NOMO-1 treated with DMSO at 0.1 percent for 48 hours (cell line): ENCODE measurements around the gene RAPGEF3.

Source experiments
- DNase-seq: peaks from one replicate; lab custom pipeline; 2025; ENCODE audit not compliant: unreplicated experiment; lab: John Stamatoyannopoulos, UW

Gene RAPGEF3

GRCh38 chr12:47762850-47763465 is 4.3 kb upstream of the RAPGEF3 start:
- no peak for DNase-seq

DNA sequence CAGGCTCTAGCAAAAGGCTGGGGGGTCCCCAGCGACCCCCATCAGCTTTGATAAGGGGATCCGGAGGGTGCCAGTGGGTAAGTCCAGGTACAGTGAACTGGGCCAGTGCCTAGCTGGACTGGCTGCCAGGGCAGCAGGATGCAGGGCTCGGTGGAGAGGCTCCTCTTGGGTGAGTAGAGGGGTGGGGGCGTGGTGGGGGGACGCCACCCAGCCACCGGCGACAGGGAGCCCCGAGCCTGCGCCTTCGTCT is 171 bp downstream of the RAPGEF3 start:
- DNase-seq, result no peak

DNA sequence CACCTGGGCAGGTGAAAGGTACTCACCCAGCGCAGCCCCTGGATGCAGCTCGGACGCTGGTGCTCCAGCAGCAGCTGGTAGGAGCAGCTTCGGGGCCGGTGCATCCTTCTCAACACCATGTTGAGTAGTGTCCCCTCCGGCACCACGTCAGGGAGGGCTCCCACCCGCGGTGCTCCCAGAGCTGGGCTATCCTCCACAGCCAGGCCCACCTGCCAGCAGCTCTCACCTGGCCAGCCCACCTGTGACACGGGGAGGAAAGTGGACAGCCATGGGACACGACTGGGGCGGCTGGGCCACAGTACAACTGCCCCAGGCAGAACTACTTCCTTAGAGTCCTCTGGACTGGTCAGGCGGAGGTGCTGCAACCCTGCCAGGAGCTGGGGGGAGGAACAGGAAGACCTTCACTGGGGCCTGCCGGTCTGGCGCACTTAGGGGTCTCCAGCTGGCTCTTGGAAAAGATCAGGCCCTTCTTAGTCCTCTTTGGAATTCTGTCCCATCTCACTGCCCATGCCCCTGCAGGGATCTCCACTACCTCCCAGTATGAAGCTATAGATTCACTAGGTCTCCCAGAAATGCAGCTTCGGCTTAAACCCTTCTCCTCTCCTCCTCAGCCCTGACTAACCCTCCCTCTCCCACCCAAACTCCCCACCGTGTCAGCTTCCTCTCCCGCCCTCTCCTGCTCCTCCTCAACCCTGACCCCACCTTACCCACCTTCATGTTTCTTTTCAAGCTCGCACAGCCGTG is 668 bp downstream of the RAPGEF3 start:
- no peak for DNase-seq

GRCh38 chr12:47757364-47757839 is 1.3 kb downstream of the RAPGEF3 start:
- no peak for DNase-seq

GRCh38 chr12:47755655-47756562 is 2.8 kb downstream of the RAPGEF3 start:
- DNase-seq, result no peak

DNA sequence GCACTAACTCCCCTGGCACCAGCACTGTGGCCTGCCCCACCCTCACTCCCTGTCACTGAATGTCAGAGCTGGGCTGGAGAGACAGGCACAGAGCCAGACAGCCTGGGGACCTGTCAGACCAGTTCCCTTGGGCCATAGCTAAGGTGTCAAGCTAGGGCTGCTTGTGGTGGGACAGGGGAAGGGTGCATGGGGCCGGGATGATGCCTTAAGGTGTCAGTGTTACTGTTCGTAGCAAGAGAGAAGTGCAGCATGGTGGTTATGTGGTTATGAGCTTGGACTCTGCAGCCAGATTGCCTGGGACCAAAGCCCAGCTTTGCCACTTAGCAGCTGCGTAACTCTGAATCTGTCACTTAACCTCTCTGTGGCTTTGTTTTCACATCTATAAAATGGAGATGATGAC is 3.8 kb downstream of the RAPGEF3 start:
- no peak for DNase-seq

DNA sequence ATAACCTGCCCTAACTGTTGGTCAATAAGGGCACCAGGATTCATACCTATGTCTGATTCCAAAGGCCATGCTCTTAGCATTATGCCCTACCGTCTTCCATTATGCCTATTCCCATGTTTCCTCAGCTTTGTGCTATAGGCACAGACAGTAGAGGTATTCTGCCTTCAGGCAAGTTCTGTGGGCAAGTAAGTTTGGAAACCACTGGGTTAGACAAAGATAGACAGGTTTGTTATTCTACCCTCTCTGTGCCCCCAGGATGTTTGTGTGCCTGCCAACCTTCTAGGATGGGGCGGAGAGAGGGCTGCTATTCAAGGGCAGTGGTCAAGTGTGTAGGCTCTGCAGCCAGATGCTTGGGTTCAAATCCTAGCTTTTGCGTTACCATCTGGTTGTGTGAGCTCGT is 4.6 kb downstream of the RAPGEF3 start:
- DNase-seq, result no peak

DNA sequence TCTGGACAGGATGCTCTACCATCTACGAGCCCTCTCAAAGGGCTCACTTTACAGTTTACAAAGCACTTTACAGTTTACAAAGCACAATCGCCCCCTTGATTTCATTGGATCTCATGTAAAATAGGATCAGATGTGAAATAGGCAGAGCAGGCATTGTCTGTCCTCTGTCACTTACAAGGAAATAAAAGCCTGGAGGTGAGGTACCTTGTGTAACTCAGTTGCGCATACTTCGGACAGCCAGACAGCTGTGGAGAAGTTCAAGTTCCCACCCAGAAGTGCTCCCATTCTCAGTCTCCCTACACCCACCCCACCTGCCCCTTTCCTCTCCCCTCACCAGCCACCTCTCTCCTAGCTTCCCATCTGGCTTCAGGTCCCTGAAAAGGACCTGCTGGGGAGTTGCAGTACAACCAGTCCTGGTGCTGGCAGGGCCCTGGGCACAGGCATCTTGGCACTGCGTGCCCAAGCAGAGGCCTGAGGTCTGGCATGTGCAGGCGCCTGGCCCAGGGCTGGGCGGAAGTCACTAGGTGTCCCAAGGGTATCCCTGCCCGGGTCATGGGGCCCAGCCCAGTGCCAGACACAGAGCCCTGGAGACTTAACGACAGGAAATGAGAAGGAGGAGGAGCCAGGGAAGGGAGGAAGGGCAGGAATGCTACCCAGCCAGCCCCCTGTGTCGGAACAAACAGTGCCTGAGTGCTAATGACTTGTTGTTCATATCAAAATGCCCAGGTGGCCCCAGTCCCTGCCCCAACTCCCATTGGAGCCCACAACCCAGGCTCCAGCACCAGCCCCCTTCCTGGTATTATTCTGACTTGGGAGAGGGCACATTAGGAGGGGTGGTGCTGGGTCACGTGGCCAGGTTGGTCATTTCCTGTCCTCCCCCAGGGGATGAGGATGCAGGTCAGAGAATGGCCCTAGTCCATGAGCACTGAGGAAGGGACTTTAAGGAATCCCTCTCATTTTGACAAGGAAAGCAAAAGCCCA is 5.4 kb downstream of the RAPGEF3 start:
- no peak for DNase-seq

GRCh38 chr12:47752552-47752951 is 6.1 kb downstream of the RAPGEF3 start:
- DNase-seq, result no peak

- no peak for DNase-seq
Measured at GRCh38 chr12:47752121-47752520, 6.6 kb downstream of the RAPGEF3 start.

GRCh38 chr12:47751561-47751960 is 7.1 kb downstream of the RAPGEF3 start:
- no peak for DNase-seq

DNA sequence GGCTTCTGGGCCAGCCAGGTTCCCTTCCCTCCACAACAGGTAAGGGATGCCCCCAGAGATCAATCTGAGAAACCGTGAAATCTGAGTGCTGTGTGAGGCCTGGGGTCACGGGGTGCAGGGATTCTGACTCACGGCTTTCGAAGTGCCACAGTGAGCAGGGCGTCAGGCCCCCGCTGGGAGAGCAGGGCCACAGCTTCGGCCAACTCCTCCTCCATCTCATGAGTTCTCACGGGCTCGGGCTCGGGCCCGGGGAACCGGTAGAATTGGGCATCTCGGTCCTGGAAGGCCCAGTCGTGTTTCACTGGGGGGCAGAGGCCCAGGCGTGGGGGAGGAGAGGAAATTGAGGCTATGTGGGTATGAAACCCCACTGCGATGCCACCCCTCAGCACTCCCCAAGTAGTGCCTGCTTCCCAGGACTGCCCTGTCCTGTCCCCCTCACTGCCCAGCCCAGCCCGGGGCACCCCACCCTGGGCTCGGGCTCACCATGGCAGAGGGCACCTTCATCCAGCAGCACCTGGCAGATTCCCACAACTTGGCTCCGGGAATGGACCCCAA is 7.7 kb downstream of the RAPGEF3 start:
- DNase-seq, result no peak

DNA sequence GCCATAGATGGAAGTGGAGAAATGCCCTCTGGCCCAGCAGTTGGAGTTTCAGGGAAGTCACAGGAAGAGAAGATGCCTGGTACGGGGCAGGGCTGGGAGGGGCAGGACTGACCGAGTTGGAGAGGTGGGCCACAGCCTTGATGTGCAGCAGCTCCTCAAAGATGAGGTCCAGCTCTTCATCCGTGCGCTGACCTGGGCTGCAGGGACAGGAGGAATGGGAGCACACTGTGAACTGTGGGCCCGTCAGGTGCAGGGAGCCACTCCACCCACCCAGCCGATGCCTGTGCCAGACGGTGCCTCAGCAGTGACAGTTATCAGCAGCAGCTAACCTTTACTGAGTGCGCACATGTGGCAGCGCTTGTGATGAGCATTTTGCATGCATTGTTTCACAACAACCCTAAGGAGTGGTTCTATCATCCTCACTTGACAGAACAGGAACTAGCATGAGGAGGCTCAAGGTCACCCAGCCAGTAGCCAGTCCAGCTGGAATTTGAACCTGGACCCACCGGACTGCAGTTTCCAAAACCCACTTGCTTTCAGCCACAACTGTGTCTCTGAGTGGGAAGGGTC is 8.4 kb downstream of the RAPGEF3 start:
- peak; percentile 74 for DNase-seq

- no peak for DNase-seq
Measured at GRCh38 chr12:47748899-47749298, 9.8 kb downstream of the RAPGEF3 start.

- no peak for DNase-seq
Measured at GRCh38 chr12:47748507-47748828, 10.2 kb downstream of the RAPGEF3 start.

DNA sequence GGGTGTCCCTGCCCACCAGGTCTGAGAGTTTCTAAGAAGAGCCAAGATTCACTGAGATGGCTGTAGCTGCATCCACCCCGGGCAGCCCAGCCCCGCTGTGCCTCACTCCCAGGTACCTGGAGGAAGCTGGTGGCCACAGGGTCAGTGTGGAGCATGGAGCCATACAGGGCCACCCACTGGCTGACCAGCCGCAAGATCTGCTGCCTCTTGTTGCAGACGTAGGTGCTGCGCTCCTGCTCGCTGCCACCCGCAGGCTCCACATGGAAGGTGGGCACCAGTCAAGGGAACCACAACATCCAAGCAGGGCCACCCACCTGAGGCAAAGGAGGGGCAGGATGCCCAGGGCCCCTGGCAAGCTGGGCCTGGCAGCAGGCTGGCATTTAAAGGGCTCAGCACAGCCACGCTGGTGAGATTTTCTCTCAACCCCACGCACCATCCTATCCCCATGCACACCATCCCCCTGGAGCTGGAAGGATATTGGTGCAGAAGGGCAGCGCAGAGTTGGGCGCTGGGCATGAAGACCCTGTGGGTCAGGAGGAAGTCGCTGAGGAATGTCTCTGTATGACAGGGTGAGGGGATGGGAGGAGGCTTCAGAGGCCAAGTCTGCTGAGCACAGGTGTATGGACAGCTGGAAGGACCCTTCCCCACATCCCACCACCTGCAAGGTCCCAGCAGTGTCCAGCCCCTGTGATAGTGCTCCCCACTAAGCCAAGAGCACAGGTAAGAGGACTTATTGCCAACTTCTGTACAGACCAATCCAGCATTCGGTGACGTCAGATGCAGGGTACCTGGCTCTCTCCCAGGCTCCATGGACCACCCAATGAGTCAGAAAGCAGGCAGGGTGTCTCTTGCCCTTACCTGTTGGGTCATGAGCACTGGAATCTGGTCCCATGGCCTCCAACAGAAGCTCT is 10.8 kb downstream of the RAPGEF3 start:
- no peak for DNase-seq

- DNase-seq, result no peak
Measured at GRCh38 chr12:47747126-47747525, 11.6 kb downstream of the RAPGEF3 start.

GRCh38 chr12:47746523-47746922 is 12.2 kb downstream of the RAPGEF3 start:
- DNase-seq, result no peak

DNA sequence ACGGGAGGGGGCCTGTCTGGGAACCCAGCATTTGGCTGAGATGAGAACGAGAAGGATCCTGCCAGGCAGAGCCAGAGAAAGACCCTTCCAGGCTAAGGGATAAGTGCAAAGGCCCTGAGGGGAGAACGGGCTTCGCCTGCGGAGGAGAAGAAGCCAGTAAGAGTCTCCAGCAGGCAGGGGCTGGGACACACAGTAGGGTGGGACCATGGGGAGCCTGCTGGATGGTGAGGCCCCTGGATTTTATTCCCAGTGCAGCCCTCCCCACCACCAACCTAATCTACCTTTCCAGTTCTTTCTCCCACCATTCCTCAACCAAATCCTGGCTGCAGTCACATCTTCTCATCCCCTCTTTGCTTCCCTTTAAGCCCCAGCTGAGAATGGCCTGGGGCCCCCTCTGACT is 12.6 kb downstream of the RAPGEF3 start:
- DNase-seq, result no peak
